ENCODE data around the gene PAH.

PAH gene

DNA sequence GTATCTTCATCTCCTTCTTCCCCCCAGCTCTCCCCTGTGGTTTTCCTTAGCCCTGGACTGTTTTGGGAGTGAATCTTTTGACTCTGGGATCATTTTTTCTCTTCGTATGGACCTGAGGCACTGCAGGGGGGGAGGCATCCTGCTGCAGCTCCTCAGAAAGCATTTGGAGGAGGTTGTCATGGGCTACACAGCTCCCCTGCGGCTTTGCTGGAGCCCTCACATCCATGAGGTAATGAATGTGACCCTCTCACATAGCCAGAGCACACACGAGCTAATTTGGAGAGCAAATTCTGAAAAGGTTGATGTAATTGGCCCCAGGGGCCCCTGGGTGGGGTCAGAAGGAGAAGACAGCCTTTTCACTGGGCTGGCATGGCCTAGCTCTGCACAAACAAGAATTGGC is 110.9 kb downstream of the PAH start:
- no peak for DNase-seq (ENCODE audit: low read depth)
- TF ChIP-seq, protein P1, sequence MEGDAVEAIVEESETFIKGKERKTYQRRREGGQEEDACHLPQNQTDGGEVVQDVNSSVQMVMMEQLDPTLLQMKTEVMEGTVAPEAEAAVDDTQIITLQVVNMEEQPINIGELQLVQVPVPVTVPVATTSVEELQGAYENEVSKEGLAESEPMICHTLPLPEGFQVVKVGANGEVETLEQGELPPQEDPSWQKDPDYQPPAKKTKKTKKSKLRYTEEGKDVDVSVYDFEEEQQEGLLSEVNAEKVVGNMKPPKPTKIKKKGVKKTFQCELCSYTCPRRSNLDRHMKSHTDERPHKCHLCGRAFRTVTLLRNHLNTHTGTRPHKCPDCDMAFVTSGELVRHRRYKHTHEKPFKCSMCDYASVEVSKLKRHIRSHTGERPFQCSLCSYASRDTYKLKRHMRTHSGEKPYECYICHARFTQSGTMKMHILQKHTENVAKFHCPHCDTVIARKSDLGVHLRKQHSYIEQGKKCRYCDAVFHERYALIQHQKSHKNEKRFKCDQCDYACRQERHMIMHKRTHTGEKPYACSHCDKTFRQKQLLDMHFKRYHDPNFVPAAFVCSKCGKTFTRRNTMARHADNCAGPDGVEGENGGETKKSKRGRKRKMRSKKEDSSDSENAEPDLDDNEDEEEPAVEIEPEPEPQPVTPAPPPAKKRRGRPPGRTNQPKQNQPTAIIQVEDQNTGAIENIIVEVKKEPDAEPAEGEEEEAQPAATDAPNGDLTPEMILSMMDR (IDR thresholded peaks at IDR 0.05; ENCODE audit: insufficient read depth, low read depth, low read length, missing control alignments): no peak
- no peak overlapping the region for H3K4me3 ChIP-seq (ENCODE audit: low read depth, low read length)

DNA sequence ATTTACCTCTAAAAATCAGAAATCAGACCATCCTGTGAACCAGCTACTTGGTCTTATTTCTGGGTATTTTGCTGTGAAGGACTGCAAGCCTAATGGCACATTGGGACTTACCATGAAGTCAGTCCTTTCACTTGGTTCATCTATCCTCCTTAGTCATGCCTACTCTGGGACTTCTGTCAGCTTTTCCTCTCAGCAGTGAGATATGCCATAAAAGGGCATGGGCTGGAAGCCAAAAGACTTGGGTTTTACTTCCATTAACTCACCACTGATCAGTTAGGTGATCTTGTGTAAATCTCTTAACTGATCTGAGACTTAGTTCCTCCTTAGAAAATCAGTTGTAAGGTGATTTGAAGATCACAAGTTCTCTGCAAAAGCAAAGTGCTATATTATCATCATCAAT is 116.5 kb downstream of the PAH start:
- H3K4me3 ChIP-seq (ENCODE audit: low read depth, low read length): no peak overlapping the region
- TF ChIP-seq, protein P1 (IDR thresholded peaks at IDR 0.05; ENCODE audit: insufficient read depth, low read depth, low read length, missing control alignments): no peak
- DNase-seq (ENCODE audit: low read depth): no peak

DNA sequence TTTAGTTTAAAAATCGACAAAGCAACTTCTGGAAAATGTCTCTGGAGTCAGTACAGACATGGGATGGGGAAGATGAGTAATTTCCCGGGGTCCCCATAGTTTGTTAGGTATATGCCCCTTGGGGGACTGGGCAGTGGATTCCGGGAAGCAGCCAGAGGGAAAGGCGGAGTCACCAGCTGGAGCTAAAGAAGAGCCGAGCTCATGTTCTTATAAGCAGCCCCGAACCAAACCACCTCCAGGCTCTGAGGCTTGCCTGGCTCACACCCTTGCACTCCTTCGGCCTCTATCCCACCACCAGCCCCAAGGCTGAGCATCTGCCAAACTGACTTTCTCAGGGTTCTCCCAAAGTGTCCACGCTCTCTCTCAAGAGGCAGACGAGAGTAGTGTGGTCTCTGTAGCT is 117.8 kb downstream of the PAH start:
- H3K4me3 ChIP-seq (ENCODE audit: low read depth, low read length): no peak overlapping the region
- TF ChIP-seq, protein P1 (IDR thresholded peaks at IDR 0.05; ENCODE audit: insufficient read depth, low read depth, low read length, missing control alignments): no peak
- DNase-seq (ENCODE audit: low read depth): no peak

DNA sequence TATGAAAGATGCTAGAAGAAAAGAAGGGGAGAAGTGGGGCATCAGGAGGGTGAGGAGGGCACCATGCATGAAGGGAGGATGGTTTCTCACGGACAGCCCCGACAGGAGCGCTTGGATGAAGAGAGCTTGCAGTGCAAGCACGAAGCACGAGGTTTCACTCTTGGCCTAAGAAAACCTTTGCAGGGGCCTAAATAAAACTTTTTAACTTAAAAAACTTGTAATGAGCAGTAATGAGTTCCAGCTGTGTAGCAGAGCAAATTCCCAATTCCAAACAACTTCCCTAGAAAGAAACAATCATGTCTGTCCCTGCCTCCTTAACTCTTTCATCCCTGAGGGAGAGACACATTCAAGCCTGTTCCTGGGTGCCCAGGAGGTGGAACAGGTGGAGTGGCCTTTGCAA is 119.5 kb downstream of the PAH start:
- TF ChIP-seq, protein P1 (IDR thresholded peaks at IDR 0.05; ENCODE audit: insufficient read depth, low read depth, low read length, missing control alignments): no peak
- no peak overlapping the region for H3K4me3 ChIP-seq (ENCODE audit: low read depth, low read length)
- DNase-seq (ENCODE audit: low read depth): no peak

DNA sequence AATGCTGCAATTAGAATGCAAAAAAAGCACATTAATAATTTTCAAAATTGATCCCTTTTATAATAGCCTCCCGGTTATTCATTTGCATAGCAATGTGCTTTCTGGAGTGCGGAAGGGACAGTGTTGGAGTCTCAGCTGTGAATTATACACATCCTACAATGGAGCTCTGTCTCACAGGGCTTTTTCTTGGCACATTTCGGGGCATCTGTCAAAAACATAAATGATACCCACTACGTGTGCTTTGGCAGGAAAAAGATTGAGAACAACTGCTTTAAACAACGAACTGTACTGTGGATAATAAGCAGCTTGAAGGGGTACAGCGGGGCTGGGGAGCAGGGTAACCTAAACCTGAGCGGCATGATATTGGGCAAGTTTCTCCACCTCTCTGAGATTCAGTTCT is 123.1 kb downstream of the PAH start:
- no peak overlapping the region for H3K4me3 ChIP-seq (ENCODE audit: low read depth, low read length)
- TF ChIP-seq, protein P1 (IDR thresholded peaks at IDR 0.05; ENCODE audit: insufficient read depth, low read depth, low read length, missing control alignments): no peak
- no peak for DNase-seq (ENCODE audit: low read depth)
